Neural progenitor cell (in vitro differentiated cells): Measurements from ENCODE around the gene ZAP70.

ENCODE experiments used
- CTCF ChIP-seq: fragments of 200-600 bp; sonication (generic); IDR thresholded peaks from 2 replicates; pipeline ENCODE4 v1.5.1; 2017; ENCODE audit warnings: antibody characterized with exemption, mild to moderate bottlenecking
- EZH2 ChIP-seq: fragments of 200-600 bp; sonication (generic); IDR thresholded peaks from 2 replicates; pipeline ENCODE4 v1.6.1; 2017; ENCODE audit warnings: antibody characterized with exemption, mild to moderate bottlenecking, moderate library complexity

GRCh38 chr2:97702731-97703470 is 10.5 kb upstream of the ZAP70 start:
- TF ChIP-seq CTCF = no peak
- no peak for TF ChIP-seq EZH2
